Fibroblast of skin of right quadriceps (primary cell): ENCODE measurements around the gene RFX6.

ENCODE experiments used
- DNase-seq: peaks from one replicate; pipeline ENCODE4 v3.0.0-alpha.2; 2013

RFX6 gene

GRCh38 chr6:116902634-116903033 is 25.6 kb downstream of the RFX6 start:
- no peak for DNase-seq

GRCh38 chr6:116922853-116923548 is 46.0 kb downstream of the RFX6 start:
- no peak for DNase-seq

GRCh38 chr6:116924245-116924644 is 47.2 kb downstream of the RFX6 start:
- no peak for DNase-seq

GRCh38 chr6:116925088-116925794 is 48.2 kb downstream of the RFX6 start:
- DNase-seq = peak; percentile 6

GRCh38 chr6:116928677-116929076 is 51.6 kb downstream of the RFX6 start:
- DNase-seq = no peak

- no peak for DNase-seq
Observed at GRCh38 chr6:116929825-116930224, 52.8 kb downstream of the RFX6 start.

GRCh38 chr6:116931456-116931855 is 54.4 kb downstream of the RFX6 start:
- no peak for DNase-seq

GRCh38 chr6:116932496-116932895 is 55.5 kb downstream of the RFX6 start:
- DNase-seq = no peak

- no peak for DNase-seq
Observed at GRCh38 chr6:116933485-116933884, 56.4 kb downstream of the RFX6 start.

- no peak for DNase-seq
Observed at GRCh38 chr6:116938305-116938704, 61.3 kb downstream of the RFX6 start.

GRCh38 chr6:116941727-116942126 is 64.7 kb downstream of the RFX6 start:
- no peak for DNase-seq

GRCh38 chr6:116945809-116946208 is 68.8 kb downstream of the RFX6 start:
- DNase-seq = peak; percentile 1

GRCh38 chr6:116948533-116949304 is 71.7 kb downstream of the RFX6 start:
- DNase-seq = no peak

- DNase-seq = no peak
Observed at GRCh38 chr6:116949964-116950363, 72.9 kb downstream of the RFX6 start.

GRCh38 chr6:116954335-116954734 is 77.3 kb downstream of the RFX6 start:
- DNase-seq = no peak

- no peak for DNase-seq
Observed at GRCh38 chr6:116954938-116955337, 77.9 kb downstream of the RFX6 start.

GRCh38 chr6:116955773-116956172 is 78.7 kb downstream of the RFX6 start:
- DNase-seq = no peak

- no peak for DNase-seq
Observed at GRCh38 chr6:116963972-116964371, 86.9 kb downstream of the RFX6 start.

- no peak for DNase-seq
Observed at GRCh38 chr6:116966675-116967576, 89.9 kb downstream of the RFX6 start.

GRCh38 chr6:116969211-116969863 is 92.3 kb downstream of the RFX6 start:
- DNase-seq = peak; percentile 32

- peak; percentile 17 for DNase-seq
Observed at GRCh38 chr6:116971959-116972358, 94.9 kb downstream of the RFX6 start.

GRCh38 chr6:116973976-116974375 is 96.9 kb downstream of the RFX6 start:
- DNase-seq = no peak
